HepG2 (cell line): ENCODE measurements around the gene NFXL1. TPM values are rescaled to one million over a fixed set of nuclear protein-coding genes. Genes with fewer than 3 reads are reported as not detected.
A peak's percentile ranks its signal among the peaks of the same experiment; 100 is the strongest.

Source experiments
- ATM ChIP-seq: fragments of 450-650 bp; IDR thresholded peaks from 2 replicates; pipeline ENCODE4 v1.7.1; 2017; ENCODE audit warnings: mild to moderate bottlenecking, borderline replicate concordance
- BCLAF1 ChIP-seq: fragments of 450-650 bp; IDR thresholded peaks from 2 replicates; pipeline ENCODE4 v1.6.1; 2017; ENCODE audit warnings: mild to moderate bottlenecking
- CREB3 ChIP-seq: sonication (generic); formaldehyde crosslinking; IDR thresholded peaks from 2 replicates; pipeline ENCODE4 v1.5.0; 2020; ENCODE audit warnings: missing genetic modification reagents
- DMTF1 ChIP-seq: sonication (generic); formaldehyde crosslinking; IDR thresholded peaks from 2 replicates; pipeline ENCODE4 v1.4.0; 2020; ENCODE audit warnings: mild to moderate bottlenecking, missing genetic modification reagents
- HHEX ChIP-seq: IDR thresholded peaks from 2 replicates; pipeline ENCODE4 v1.6.1; 2016; ENCODE audit warnings: control low read depth
- HOXA3 ChIP-seq: sonication (generic); formaldehyde crosslinking; IDR thresholded peaks from 2 replicates; pipeline ENCODE4 v1.5.0; 2020; ENCODE audit warnings: missing genetic modification reagents
- KLF12 ChIP-seq: sonication (generic); formaldehyde crosslinking; IDR thresholded peaks from 2 replicates; pipeline ENCODE4 v1.4.0; 2020; ENCODE audit warnings: missing genetic modification reagents, borderline replicate concordance
- KLF13 ChIP-seq: sonication (generic); formaldehyde crosslinking; IDR thresholded peaks from 2 replicates; pipeline ENCODE4 v1.4.0; 2020; ENCODE audit warnings: mild to moderate bottlenecking, missing genetic modification reagents
- NCOA5 ChIP-seq: sonication (generic); formaldehyde crosslinking; IDR thresholded peaks from 2 replicates; pipeline ENCODE4 v1.4.0; 2020; ENCODE audit warnings: missing genetic modification reagents
- TEF ChIP-seq: sonication (generic); formaldehyde crosslinking; IDR thresholded peaks from 2 replicates; pipeline ENCODE4 v1.5.0; 2020; ENCODE audit warnings: missing genetic modification reagents
- TFDP2 ChIP-seq: sonication (generic); formaldehyde crosslinking; IDR thresholded peaks from 2 replicates; pipeline ENCODE4 v1.4.0; 2020; ENCODE audit warnings: missing genetic modification reagents
- ZBTB42 ChIP-seq: sonication (generic); formaldehyde crosslinking; IDR thresholded peaks from 2 replicates; pipeline ENCODE4 v1.5.0; 2020; ENCODE audit warnings: mild to moderate bottlenecking, missing genetic modification reagents
- ZBTB46 ChIP-seq: sonication (generic); formaldehyde crosslinking; IDR thresholded peaks from 2 replicates; pipeline ENCODE4 v1.4.0; 2020; ENCODE audit warnings: mild to moderate bottlenecking, missing genetic modification reagents, borderline replicate concordance
- ZNF275 ChIP-seq: sonication (generic); formaldehyde crosslinking; IDR thresholded peaks from 2 replicates; pipeline ENCODE4 v1.8.0; 2022; ENCODE audit warnings: missing genetic modification reagents, mild to moderate bottlenecking, inconsistent platforms, borderline replicate concordance
- ZNF44 ChIP-seq: sonication (generic); formaldehyde crosslinking; IDR thresholded peaks from 2 replicates; pipeline ENCODE4 v1.5.1; 2020; ENCODE audit warnings: mild to moderate bottlenecking, missing genetic modification reagents
- ZNF546 ChIP-seq: sonication (generic); formaldehyde crosslinking; conservative IDR thresholded peaks from 2 replicates; pipeline ENCODE4 v1.8.1; 2023; ENCODE audit warnings: mild to moderate bottlenecking, missing genetic modification reagents
- ZNF577 ChIP-seq: sonication (generic); formaldehyde crosslinking; IDR thresholded peaks from 2 replicates; pipeline ENCODE4 v1.4.0; 2020; ENCODE audit warnings: mild to moderate bottlenecking, low read depth, missing genetic modification reagents, borderline replicate concordance
- ZNF772 ChIP-seq: sonication (generic); formaldehyde crosslinking; IDR thresholded peaks from 2 replicates; pipeline ENCODE4 v1.5.0; 2020; ENCODE audit warnings: mild to moderate bottlenecking, missing genetic modification reagents
- polyA plus RNA-seq, 8 experiments: library from polyadenylated mRNA; depleted of rRNA in 3 of 8; stranded (reverse) in 7 of 8; unstranded in 1 of 8; fragments of >200 nt; fragmentation: Illumina TruSeq in 4 of 8; extraction: Trizol in 4 of 8; gene quantifications; 2 replicates each; pipeline versions ENCODE4 v1.2.1 to v1.2.3, GENCODE V29; 2011 to 2016; ENCODE audit warnings: low read depth in 4 of 8, missing spikeins in 1 of 8, mixed read lengths in 1 of 8; ENCODE audit not compliant: insufficient read depth in 1 of 8
- total RNA-seq, 5 experiments: library from RNA; depleted of rRNA; stranded (reverse); fragments of >200 nt; fragmentation: Illumina TruSeq; extraction: Trizol; gene quantifications; 2 replicates each; pipeline ENCODE4 v1.2.3, GENCODE V29; 2016; ENCODE audit warnings: low read depth in 1 of 5

NFXL1 gene
- total and polyA plus RNA-seq, 2 of the 13 experiments (the other 11 are each of a cell fraction or from before 2014, with no cell fraction given), result 12.0 to 18.6 TPM

GRCh38 chr4:47836641-47837093, 77.7 kb downstream of the NFXL1 start (continued):
- TF ChIP-seq ZBTB46 (CRISPR knock-in tag) (no peak), ZBTB42 (CRISPR knock-in tag) (no peak), CREB3 (CRISPR knock-in tag) (no peak), NCOA5 (CRISPR knock-in tag) (no peak), ZNF772 (CRISPR knock-in tag) (no peak), DMTF1 (CRISPR knock-in tag) (no peak), BCLAF1 (no peak), KLF13 (CRISPR knock-in tag) (no peak), ZNF44 (no peak), KLF12 (no peak), ZNF546 (CRISPR knock-in tag) (no peak), ZNF577 (CRISPR knock-in tag) (no peak), TEF (no peak), HHEX (CRISPR knock-in tag) (no peak), HOXA3 (CRISPR knock-in tag) (peak; percentile 55), ATM (no peak), TFDP2 (CRISPR knock-in tag) (no peak), ZNF275 (CRISPR knock-in tag) (no peak)
